Lower leg skin (tissue), 3 donors: ENCODE measurements around the gene SBF1.

Source experiments
- POLR2A ChIP-seq, 2 donors: fragments of 450-650 bp; IDR thresholded peaks; one replicate each; pipeline ENCODE4 v1.6.1; 2016 to 2017; ENCODE audit warnings: antibody characterized with exemption in 2 of 2, mild to moderate bottlenecking in 1 of 2, moderate library complexity in 1 of 2
- TF ChIP-seq, protein P1 (sequence below), 3 donors: fragments of 450-650 bp; IDR thresholded peaks; one replicate each; pipeline ENCODE4 v1.5.1; 2016; ENCODE audit warnings: antibody characterized with exemption in 3 of 3, mild to moderate bottlenecking in 3 of 3, moderate library complexity in 2 of 3

DNA sequence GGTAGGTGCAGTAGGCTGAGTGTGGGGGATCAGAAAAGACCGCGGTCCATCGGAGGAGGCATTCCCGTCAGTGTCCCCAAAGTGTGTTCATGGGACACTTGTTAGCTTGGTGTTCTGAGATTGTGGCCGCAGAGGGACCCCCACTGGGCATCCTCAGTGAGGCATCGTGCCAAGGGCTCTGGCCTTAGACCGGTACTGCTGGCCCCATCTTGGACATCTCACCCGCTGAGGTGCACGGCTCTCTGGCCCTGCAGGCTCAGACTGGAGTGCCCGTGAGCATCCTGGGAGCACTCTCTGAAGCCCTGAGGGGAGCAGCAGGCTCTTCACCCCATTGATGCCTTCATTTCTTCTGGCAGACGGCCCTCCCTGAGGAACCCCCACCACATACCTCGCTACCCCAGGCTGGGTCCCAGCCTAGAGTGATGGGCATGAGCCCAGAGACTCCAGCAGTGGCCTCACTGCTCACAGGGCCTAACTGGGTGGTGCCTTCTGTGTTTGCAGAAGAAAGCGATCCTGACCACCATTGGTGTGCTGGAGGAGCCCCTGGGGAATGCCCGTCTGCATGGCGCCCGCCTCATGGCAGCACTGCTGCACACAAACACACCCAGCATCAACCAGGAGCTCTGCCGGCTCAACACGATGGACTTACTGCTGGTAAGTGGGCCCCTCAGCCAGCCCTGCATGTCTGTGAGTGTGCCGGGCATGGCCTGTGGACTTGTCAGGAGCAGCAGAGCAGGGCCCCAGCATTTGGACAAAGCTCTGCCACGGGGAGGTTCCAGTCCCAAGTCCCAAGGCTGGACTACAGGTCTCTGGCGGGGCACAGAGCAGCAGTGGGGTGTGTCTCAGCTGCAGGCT is 51.6 kb downstream of the SBF1 start:
- TF ChIP-seq, protein P1, sequence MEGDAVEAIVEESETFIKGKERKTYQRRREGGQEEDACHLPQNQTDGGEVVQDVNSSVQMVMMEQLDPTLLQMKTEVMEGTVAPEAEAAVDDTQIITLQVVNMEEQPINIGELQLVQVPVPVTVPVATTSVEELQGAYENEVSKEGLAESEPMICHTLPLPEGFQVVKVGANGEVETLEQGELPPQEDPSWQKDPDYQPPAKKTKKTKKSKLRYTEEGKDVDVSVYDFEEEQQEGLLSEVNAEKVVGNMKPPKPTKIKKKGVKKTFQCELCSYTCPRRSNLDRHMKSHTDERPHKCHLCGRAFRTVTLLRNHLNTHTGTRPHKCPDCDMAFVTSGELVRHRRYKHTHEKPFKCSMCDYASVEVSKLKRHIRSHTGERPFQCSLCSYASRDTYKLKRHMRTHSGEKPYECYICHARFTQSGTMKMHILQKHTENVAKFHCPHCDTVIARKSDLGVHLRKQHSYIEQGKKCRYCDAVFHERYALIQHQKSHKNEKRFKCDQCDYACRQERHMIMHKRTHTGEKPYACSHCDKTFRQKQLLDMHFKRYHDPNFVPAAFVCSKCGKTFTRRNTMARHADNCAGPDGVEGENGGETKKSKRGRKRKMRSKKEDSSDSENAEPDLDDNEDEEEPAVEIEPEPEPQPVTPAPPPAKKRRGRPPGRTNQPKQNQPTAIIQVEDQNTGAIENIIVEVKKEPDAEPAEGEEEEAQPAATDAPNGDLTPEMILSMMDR (IDR thresholded peaks at IDR 0.05): no peak
- no peak for TF ChIP-seq POLR2A (IDR thresholded peaks at IDR 0.05)
